Stimulated activated CD4-positive, alpha-beta T cell treated with anti-CD3 and anti-CD28 coated beads, TNF-alpha, amount 100 ng/mL, for 4 hours (primary cell): Measurements from ENCODE around the gene CCPG1.
A peak's percentile ranks its signal among the peaks of the same experiment; 100 is the strongest.
"Not testable (repeated sequence)": the region's sequence is repeated elsewhere in the genome, so short reads cannot be mapped to it uniquely, and the experiment has no call there.

Experiments used
- DNase-seq, 3 experiments: peaks; one replicate each; pipeline ENCODE4 v3.0.0-alpha.2; 2020; ENCODE audit warnings: low read depth in 3 of 3

Gene CCPG1, protein sequence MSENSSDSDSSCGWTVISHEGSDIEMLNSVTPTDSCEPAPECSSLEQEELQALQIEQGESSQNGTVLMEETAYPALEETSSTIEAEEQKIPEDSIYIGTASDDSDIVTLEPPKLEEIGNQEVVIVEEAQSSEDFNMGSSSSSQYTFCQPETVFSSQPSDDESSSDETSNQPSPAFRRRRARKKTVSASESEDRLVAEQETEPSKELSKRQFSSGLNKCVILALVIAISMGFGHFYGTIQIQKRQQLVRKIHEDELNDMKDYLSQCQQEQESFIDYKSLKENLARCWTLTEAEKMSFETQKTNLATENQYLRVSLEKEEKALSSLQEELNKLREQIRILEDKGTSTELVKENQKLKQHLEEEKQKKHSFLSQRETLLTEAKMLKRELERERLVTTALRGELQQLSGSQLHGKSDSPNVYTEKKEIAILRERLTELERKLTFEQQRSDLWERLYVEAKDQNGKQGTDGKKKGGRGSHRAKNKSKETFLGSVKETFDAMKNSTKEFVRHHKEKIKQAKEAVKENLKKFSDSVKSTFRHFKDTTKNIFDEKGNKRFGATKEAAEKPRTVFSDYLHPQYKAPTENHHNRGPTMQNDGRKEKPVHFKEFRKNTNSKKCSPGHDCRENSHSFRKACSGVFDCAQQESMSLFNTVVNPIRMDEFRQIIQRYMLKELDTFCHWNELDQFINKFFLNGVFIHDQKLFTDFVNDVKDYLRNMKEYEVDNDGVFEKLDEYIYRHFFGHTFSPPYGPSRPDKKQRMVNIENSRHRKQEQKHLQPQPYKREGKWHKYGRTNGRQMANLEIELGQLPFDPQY

GRCh38 chr15:55408012-55408928 lies at the start of gene CCPG1, which contains the start of gene PIERCE2:
TSS of gene CCPG1 (minus strand) at chr15:55408359. CDS start at chr15:55389424, 18,935 bp downstream.
TSS of gene PIERCE2 (plus strand) at chr15:55408495. CDS start at chr15:55408769, 274 bp downstream.
- DNase-seq, result peak; percentile 69 to 75 (median 69)

GRCh38 chr15:55457401-55458022 lies 49.4 kb upstream of the CCPG1 start:
- no peak for DNase-seq

DNA sequence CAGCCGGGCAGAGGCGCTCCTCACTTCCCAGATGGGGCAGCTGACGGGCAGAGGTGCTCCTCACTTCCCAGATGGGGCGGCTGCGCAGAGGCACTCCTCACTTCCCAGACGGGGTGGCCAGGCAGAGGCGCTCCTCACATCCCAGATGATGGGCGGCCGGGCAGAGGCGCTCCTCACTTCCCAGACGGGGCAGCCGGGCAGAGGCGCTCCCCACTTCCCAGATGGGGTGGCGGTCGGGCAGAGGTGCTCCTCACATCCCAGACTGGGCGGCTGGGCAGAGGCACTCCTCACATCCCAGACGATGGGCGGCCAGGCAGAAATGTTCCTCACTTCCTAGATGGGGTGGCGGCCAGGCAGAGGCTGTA lies 38.9 kb upstream of the CCPG1 start:
- not testable (repeated sequence) for DNase-seq

DNA sequence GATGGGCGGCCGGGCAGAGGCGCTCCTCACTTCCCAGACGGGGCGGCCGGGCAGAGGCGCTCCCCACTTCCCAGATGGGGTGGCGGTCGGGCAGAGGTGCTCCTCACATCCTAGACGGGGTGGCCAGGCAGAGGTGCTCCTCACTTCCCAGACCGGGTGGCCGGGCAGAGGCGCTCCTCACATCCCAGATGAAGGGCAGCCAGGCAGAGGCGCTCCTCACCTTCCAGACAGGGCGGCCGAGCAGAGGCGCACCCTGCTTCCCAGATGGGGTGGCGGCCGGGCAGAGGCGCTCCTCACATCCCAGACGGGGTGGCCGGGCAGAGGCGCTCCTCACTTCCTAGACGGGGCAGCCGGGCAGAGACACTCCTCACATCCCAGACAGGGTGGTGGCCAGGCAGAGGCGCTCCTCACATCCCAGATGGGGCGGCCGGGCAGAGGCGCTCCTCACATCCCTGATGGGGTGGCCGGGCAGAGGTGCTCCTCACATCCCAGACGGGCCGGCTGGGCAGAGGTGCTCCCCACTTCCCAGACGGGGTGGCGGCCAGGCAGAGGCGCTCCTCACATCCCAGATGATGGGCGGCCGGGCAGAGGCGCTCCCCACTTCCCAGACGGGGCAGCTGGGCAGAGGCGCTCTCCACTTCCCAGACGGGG lies 38.3 kb upstream of the CCPG1 start:
- DNase-seq, result not testable (repeated sequence)

GRCh38 chr15:55445936-55446335 lies 37.8 kb upstream of the CCPG1 start:
- not testable (repeated sequence) for DNase-seq

- not testable (repeated sequence) for DNase-seq
Measured at GRCh38 chr15:55443141-55443540, 35.0 kb upstream of the CCPG1 start.

- DNase-seq, result no peak
Measured at GRCh38 chr15:55434989-55435825, 27.0 kb upstream of the CCPG1 start.

- no peak for DNase-seq
Measured at GRCh38 chr15:55422089-55422488, 13.9 kb upstream of the CCPG1 start.

DNA sequence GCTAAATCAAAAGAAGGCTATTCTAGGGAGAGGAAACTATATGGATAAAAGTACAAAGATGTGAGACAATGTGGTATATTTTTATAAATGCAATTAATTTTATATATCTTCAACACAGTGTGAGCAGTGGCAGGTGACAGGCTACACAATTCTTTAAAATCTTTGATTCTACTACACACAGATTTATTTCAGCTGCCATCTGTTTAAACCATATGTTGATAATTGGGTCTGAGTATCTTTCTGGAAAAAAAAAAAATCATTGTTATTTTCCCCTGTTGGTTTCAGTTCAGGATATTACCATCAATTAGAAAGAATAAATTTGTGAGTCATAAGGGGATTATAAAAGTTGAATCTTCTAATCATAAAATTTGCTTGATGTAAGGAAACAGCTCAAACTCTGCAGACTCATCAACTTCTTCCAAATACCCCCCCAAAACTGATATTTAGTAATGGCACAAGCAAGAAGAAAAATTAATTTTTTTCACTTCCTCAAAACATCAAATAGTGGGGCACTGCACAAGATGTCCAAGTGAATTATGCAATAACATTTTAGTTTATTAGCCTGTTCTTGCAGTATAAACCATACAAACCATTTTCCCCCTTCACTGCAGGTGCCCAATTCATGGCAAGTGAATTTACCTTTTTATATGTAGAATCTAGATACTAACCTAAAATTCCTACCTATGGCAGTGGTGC lies 12.2 kb upstream of the CCPG1 start:
- DNase-seq, result no peak

DNA sequence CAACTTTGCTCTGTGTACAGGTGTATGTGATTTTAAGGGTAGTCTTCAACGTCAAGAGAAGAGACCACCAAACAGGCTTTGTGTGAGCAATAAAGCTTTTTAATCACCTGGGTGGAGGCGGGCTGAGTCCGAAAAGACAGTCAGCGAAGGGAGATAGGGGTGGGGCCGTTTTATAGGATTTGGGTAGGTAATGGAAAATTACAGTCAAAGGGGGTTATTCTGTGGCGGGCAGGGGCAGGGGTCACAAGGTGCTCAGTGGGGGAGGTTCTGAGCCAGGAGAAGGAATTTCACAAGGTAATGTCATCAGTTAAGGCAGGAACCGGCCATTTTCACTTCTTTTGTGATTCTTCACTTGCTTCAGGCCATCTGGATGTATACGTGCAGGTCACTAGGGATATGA lies 9.5 kb upstream of the CCPG1 start:
- DNase-seq, result not testable (repeated sequence)

GRCh38 chr15:55408976-55409375 lies 817 bp upstream of the CCPG1 start:
- DNase-seq, result not testable (repeated sequence)

DNA sequence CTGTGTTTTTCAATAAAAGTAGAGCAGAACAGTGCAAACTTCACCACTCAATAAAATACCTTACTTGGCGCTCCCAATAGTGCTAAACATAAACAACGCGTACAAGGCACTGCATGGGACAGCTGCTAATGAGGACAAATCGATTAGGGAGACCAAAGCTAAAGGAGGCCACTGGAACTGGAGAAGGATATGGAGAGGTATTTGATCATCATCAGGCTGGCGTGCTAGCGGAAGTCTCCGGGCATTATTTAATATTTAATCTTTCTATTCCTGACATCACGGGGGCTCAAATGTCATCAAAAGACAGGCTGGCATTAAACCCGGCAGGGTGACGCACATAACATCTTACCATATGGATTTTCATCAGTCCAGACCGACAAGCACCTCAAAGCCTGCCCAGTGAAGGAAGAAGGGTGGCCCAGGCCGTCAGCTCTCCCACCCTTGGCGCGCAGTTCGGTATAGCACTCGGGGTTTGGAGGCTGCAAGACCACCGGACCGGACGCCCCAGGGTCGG lies 604 bp downstream of the CCPG1 start:
- DNase-seq, result no peak

GRCh38 chr15:55403531-55403930 lies 4.6 kb downstream of the CCPG1 start:
- no peak for DNase-seq

- DNase-seq, result no peak
Measured at GRCh38 chr15:55402707-55403106, 5.5 kb downstream of the CCPG1 start.

DNA sequence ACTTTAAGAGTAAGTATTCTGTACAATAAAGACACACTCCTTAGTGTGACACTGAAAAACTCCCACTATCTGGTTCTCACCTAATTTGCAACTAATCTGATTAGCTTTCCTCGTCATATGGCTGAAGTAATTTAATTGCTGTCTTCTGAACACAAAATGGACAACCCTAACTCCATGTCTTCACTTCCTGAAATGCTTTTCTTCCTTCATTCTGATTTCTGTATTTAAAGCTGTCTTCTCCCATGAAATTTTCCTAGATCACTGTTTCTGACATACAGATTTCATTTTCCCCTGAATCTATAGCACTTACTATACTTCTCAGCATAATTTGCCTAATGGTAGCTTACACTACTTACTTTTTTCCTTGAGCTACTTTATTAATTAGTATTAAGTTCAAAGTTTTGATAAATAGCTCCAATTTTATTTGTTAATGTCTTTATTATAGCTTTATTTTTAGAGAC lies 6.3 kb downstream of the CCPG1 start:
- DNase-seq, result no peak

DNA sequence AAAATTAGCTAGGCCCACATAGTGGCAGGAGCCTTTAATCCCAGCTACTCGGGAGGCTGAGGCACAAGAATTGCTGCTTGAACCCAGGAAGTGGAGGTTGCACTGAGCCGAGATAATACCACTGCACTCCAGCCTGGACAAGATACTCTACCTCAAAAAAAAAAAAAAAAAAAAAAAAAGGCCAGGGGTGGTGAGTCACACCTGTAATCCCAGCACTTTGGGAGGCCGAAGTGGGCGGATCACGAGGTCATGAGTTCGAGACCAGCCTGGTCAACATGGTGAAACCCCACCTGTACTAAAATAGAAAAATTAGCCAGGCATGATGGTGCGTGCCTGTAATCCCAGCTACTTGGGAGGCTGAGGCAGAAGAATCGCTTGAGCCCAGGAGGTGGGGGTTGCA lies 8.1 kb downstream of the CCPG1 start:
- DNase-seq, result not testable (repeated sequence)

GRCh38 chr15:55398243-55398642 lies 9.9 kb downstream of the CCPG1 start:
- no peak for DNase-seq

DNA sequence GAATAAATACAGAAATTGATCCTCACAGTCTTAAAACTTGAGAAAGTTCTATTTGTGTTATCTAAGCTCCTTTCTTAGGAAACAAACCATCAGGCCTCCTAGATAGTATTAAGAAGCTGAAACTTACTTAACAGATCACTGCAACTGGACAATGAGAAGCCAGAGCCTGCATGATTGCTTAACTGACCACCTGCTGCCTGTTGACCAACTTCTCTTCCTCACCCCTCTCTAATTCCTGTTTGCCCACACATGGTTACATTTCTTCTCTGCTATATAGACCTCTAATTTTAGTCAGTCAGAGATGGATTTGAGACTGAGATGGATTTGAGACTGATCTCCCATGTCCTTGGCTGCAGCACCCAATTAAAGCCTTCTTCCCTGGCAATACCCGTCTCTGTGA lies 13.5 kb downstream of the CCPG1 start:
- DNase-seq, result no peak

DNA sequence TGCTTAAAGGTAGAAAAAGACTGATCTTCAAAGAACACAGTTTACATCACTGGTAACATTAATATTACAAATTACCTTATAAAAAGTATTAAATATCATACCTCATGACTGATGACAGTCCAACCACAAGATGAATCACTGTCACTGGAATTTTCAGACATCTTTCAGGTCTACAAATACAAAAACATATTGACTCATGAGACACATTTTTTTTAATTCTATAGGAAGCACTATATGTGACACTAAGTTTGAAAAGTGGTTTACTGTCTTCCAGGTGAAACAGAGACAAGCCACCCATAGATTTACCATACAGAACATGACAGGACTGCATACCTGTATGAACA lies 18.9 kb downstream of the CCPG1 start:
- DNase-seq, result no peak
